NB4 (cell line): ENCODE data around the gene LTA4H.

Experiments used
- DNase-seq: peaks from one replicate; pipeline ENCODE4 v3.0.0; 2010; ENCODE audit warnings: low read depth
- H3K4me3 ChIP-seq: one replicate; pipeline ENCODE4 v1.5.1; 2011; ENCODE audit warnings: mild to moderate bottlenecking, low read depth, low read length, moderate library complexity
- CTCF ChIP-seq: IDR thresholded peaks from one replicate; pipeline ENCODE4 v1.5.1; 2012; ENCODE audit warnings: low read depth, low read length
- MAX ChIP-seq: IDR thresholded peaks from 2 replicates; pipeline ENCODE4 v1.6.1; 2011; ENCODE audit warnings: low read depth, low read length
- MYC ChIP-seq: IDR thresholded peaks from 2 replicates; pipeline ENCODE4 v1.6.1; 2011; ENCODE audit warnings: low read depth, low read length
- POLR2A ChIP-seq: IDR thresholded peaks from 2 replicates; pipeline ENCODE4 v1.6.1; 2011; ENCODE audit warnings: mild to moderate bottlenecking; ENCODE audit not compliant: insufficient read length; ENCODE audit errors: extremely low read depth

Gene LTA4H

GRCh38 chr12:95996034-95996658, 39.2 kb downstream of the LTA4H start, which contains the start of gene HAL:
HAL (minus strand) TSS chr12:95996344; CDS start chr12:95995910, 434 bp downstream.
- peak; percentile 97 for DNase-seq
- H3K4me3 ChIP-seq = peak within 1 kb of the TSS; percentile 27
- TF ChIP-seq CTCF = no peak
- peak; percentile 98 for TF ChIP-seq MYC
- peak; percentile 19 for TF ChIP-seq POLR2A
- TF ChIP-seq MAX = peak; percentile 93

- peak; percentile 19 for DNase-seq
- no peak for TF ChIP-seq POLR2A
- no peak for TF ChIP-seq CTCF
- no peak for TF ChIP-seq MYC
- TF ChIP-seq MAX = no peak
- peak overlapping the region; percentile 27 for H3K4me3 ChIP-seq
Measured at GRCh38 chr12:95995238-95996031, 40.0 kb downstream of the LTA4H start.

- TF ChIP-seq POLR2A (no peak), MAX (no peak), CTCF (no peak), MYC (no peak)
- no peak for DNase-seq
- no peak overlapping the region for H3K4me3 ChIP-seq
Measured at GRCh38 chr12:95994476-95994875, 40.9 kb downstream of the LTA4H start.

- TF ChIP-seq MAX = no peak
- TF ChIP-seq CTCF = no peak
- no peak for TF ChIP-seq POLR2A
- no peak for TF ChIP-seq MYC
- no peak for DNase-seq
- H3K4me3 ChIP-seq = no peak overlapping the region
Measured at GRCh38 chr12:95993907-95994306, 41.5 kb downstream of the LTA4H start.

GRCh38 chr12:95990136-95990535, 45.3 kb downstream of the LTA4H start:
- no peak for TF ChIP-seq MYC
- no peak for TF ChIP-seq POLR2A
- no peak for TF ChIP-seq MAX
- TF ChIP-seq CTCF = no peak
- no peak overlapping the region for H3K4me3 ChIP-seq
- no peak for DNase-seq
